Measurements from ENCODE around the gene ADK.

The ADK gene

GRCh38 chr10:74381291-74381853 lies 230.4 kb downstream of the ADK start:
- H4K20me1 ChIP-seq (ENCODE audit: insufficient read depth, low read length, poor library complexity, severe bottlenecking): no peaks in the 10 kb centered on the region
- no peak overlapping the region for H3K9ac ChIP-seq (ENCODE audit: low read depth, low read length, poor library complexity, severe bottlenecking)
- H3K9me2 ChIP-seq (replicated peaks; ENCODE audit: low read depth, low read length): no peaks in the 10 kb centered on the region
- no peak overlapping the region for H3K4me3 ChIP-seq (ENCODE audit: low read length, poor library complexity, severe bottlenecking)
- TF ChIP-seq CTCF (conservative IDR thresholded peaks at IDR 0.05; ENCODE audit: low read length): no peak
- no peak for TF ChIP-seq EZH2phosphoT487 (IDR thresholded peaks at IDR 0.05; ENCODE audit: borderline replicate concordance)
- no peak overlapping the region for H2AFZ ChIP-seq (ENCODE audit: low read length)
- H3K36me3 ChIP-seq (ENCODE audit: insufficient read depth, low read length): no peaks in the 10 kb centered on the region
- H3K4me1 ChIP-seq (ENCODE audit: insufficient read depth, low read length, poor library complexity, severe bottlenecking): peaks cover 4% of the 10 kb centered on the region
- H3F3A ChIP-seq (ENCODE audit: low read depth): no peaks in the 10 kb centered on the region
- no peaks in the 10 kb centered on the region for H3K79me2 ChIP-seq (ENCODE audit: insufficient read depth, low read length)
- H3K9me3 ChIP-seq (ENCODE audit: insufficient read depth, low read depth, low read length): no peaks in the 10 kb centered on the region; the same call in 1 of the 2 replicates
- H3K27me3 ChIP-seq (ENCODE audit: insufficient read depth, low read length, poor library complexity, severe bottlenecking): no peaks in the 10 kb centered on the region
- no peak overlapping the region for H3K4me2 ChIP-seq (ENCODE audit: low read depth, low read length, poor library complexity, severe bottlenecking)

- H3K9me3 ChIP-seq (ENCODE audit: insufficient read depth, low read depth, low read length): no peaks in the 10 kb centered on the region
- H3F3A ChIP-seq (ENCODE audit: low read depth): no peaks in the 10 kb centered on the region
- H3K36me3 ChIP-seq (ENCODE audit: insufficient read depth, low read length): no peaks in the 10 kb centered on the region
- H3K4me1 ChIP-seq (ENCODE audit: insufficient read depth, low read length, poor library complexity, severe bottlenecking): peaks cover 4% of the 10 kb centered on the region
- no peaks in the 10 kb centered on the region for H3K27me3 ChIP-seq (ENCODE audit: insufficient read depth, low read length, poor library complexity, severe bottlenecking)
- H3K4me2 ChIP-seq (ENCODE audit: low read depth, low read length, poor library complexity, severe bottlenecking): no peak overlapping the region
- no peak overlapping the region for H3K9ac ChIP-seq (ENCODE audit: low read depth, low read length, poor library complexity, severe bottlenecking)
- H4K20me1 ChIP-seq (ENCODE audit: insufficient read depth, low read length, poor library complexity, severe bottlenecking): no peaks in the 10 kb centered on the region
- H3K9me2 ChIP-seq (replicated peaks; ENCODE audit: low read depth, low read length): no peaks in the 10 kb centered on the region
- no peaks in the 10 kb centered on the region for H3K79me2 ChIP-seq (ENCODE audit: insufficient read depth, low read length)
- no peak overlapping the region for H3K4me3 ChIP-seq (ENCODE audit: low read length, poor library complexity, severe bottlenecking)
- no peak overlapping the region for H2AFZ ChIP-seq (ENCODE audit: low read length)
- TF ChIP-seq EZH2phosphoT487 (IDR thresholded peaks at IDR 0.05; ENCODE audit: borderline replicate concordance): no peak
- TF ChIP-seq CTCF (conservative IDR thresholded peaks at IDR 0.05; ENCODE audit: low read length): no peak
Measured at GRCh38 chr10:74382663-74383062, 231.6 kb downstream of the ADK start.

GRCh38 chr10:74383642-74384041 lies 232.6 kb downstream of the ADK start:
- no peaks in the 10 kb centered on the region for H4K20me1 ChIP-seq (ENCODE audit: insufficient read depth, low read length, poor library complexity, severe bottlenecking)
- no peaks in the 10 kb centered on the region for H3K9me3 ChIP-seq (ENCODE audit: insufficient read depth, low read depth, low read length)
- no peaks in the 10 kb centered on the region for H3K27me3 ChIP-seq (ENCODE audit: insufficient read depth, low read length, poor library complexity, severe bottlenecking)
- H3K4me3 ChIP-seq (ENCODE audit: low read length, poor library complexity, severe bottlenecking): no peak overlapping the region
- H3F3A ChIP-seq (ENCODE audit: low read depth): no peaks in the 10 kb centered on the region
- H3K9ac ChIP-seq (ENCODE audit: low read depth, low read length, poor library complexity, severe bottlenecking): no peak overlapping the region
- no peaks in the 10 kb centered on the region for H3K9me2 ChIP-seq (replicated peaks; ENCODE audit: low read depth, low read length)
- TF ChIP-seq EZH2phosphoT487 (IDR thresholded peaks at IDR 0.05; ENCODE audit: borderline replicate concordance): no peak
- TF ChIP-seq CTCF (conservative IDR thresholded peaks at IDR 0.05; ENCODE audit: low read length): no peak
- H2AFZ ChIP-seq (ENCODE audit: low read length): no peak overlapping the region
- H3K4me1 ChIP-seq (ENCODE audit: insufficient read depth, low read length, poor library complexity, severe bottlenecking): peaks cover 4% of the 10 kb centered on the region
- no peaks in the 10 kb centered on the region for H3K79me2 ChIP-seq (ENCODE audit: insufficient read depth, low read length)
- no peaks in the 10 kb centered on the region for H3K36me3 ChIP-seq (ENCODE audit: insufficient read depth, low read length)
- H3K4me2 ChIP-seq (ENCODE audit: low read depth, low read length, poor library complexity, severe bottlenecking): no peak overlapping the region

All from Loucy (cell line).